HEK293T (cell line): ENCODE results near the gene AFTPH.

Experiments used
- ARNT ChIP-seq: fragments of 450-650 bp; IDR thresholded peaks from 2 replicates; pipeline ENCODE4 v1.6.1; 2017; ENCODE audit warnings: mild to moderate bottlenecking
- ELF4 ChIP-seq: fragments of 450-650 bp; IDR thresholded peaks from 2 replicates; pipeline ENCODE4 v1.6.1; 2017; ENCODE audit warnings: antibody characterized with exemption
- FOXK2 ChIP-seq: fragments of 450-650 bp; IDR thresholded peaks from 2 replicates; pipeline ENCODE4 v1.6.1; 2016; ENCODE audit warnings: mild to moderate bottlenecking
- FOXM1 ChIP-seq: fragments of 450-650 bp; IDR thresholded peaks from 2 replicates; pipeline ENCODE4 v1.6.1; 2017; ENCODE audit warnings: mild to moderate bottlenecking, borderline replicate concordance
- SP1 ChIP-seq: fragments of 450-650 bp; IDR thresholded peaks from 2 replicates; pipeline ENCODE4 v1.6.1; 2017
- TARDBP ChIP-seq: fragments of 450-650 bp; IDR thresholded peaks from 2 replicates; pipeline ENCODE4 v1.6.1; 2016
- ZNF384 ChIP-seq: fragments of 450-650 bp; IDR thresholded peaks from 2 replicates; pipeline ENCODE4 v1.6.1; 2016

- no peak for TF ChIP-seq ELF4
- TF ChIP-seq TARDBP: no peak
- no peak for TF ChIP-seq FOXK2
- TF ChIP-seq FOXM1: no peak
- no peak for TF ChIP-seq SP1
- TF ChIP-seq ZNF384: no peak
- no peak for TF ChIP-seq ARNT
Measured at GRCh38 chr2:64606479-64607363, 82.6 kb downstream of the AFTPH start.
